NCI-H345 treated with DMSO at 0.1 percent for 48 hours (cell line): ENCODE results near the gene CDH23.

ENCODE experiments used
- DNase-seq: peaks from one replicate; lab custom pipeline; 2025; ENCODE audit not compliant: unreplicated experiment; lab: John Stamatoyannopoulos, UW

The CDH23 gene

GRCh38 chr10:71419002-71419540 lies 22.4 kb downstream of the CDH23 start:
- no peak for DNase-seq

GRCh38 chr10:71419750-71420149 lies 23.0 kb downstream of the CDH23 start:
- DNase-seq = no peak

GRCh38 chr10:71421075-71421434 lies 24.3 kb downstream of the CDH23 start:
- DNase-seq = no peak

- no peak for DNase-seq
Measured at GRCh38 chr10:71423250-71423649, 26.5 kb downstream of the CDH23 start.

- DNase-seq = no peak
Measured at GRCh38 chr10:71423901-71424300, 27.2 kb downstream of the CDH23 start.

GRCh38 chr10:71424496-71425194 lies 27.9 kb downstream of the CDH23 start:
- DNase-seq = no peak

GRCh38 chr10:71426058-71426605 lies 29.4 kb downstream of the CDH23 start:
- no peak for DNase-seq

- no peak for DNase-seq
Measured at GRCh38 chr10:71427246-71427645, 30.5 kb downstream of the CDH23 start.

GRCh38 chr10:71429304-71429703 lies 32.6 kb downstream of the CDH23 start:
- DNase-seq = no peak

- no peak for DNase-seq
Measured at GRCh38 chr10:71429929-71430328, 33.2 kb downstream of the CDH23 start.

GRCh38 chr10:71431239-71432100 lies 34.8 kb downstream of the CDH23 start:
- no peak for DNase-seq

GRCh38 chr10:71432101-71432905 lies 35.6 kb downstream of the CDH23 start:
- DNase-seq = no peak

- no peak for DNase-seq
Measured at GRCh38 chr10:71432956-71433767, 36.4 kb downstream of the CDH23 start.

- no peak for DNase-seq
Measured at GRCh38 chr10:71433768-71434744, 37.3 kb downstream of the CDH23 start.

GRCh38 chr10:71434760-71435394 lies 38.2 kb downstream of the CDH23 start:
- DNase-seq = no peak

GRCh38 chr10:71435571-71436267 lies 39.0 kb downstream of the CDH23 start:
- no peak for DNase-seq

GRCh38 chr10:71436268-71437125 lies 39.8 kb downstream of the CDH23 start:
- no peak for DNase-seq
